ENCODE measurements around the gene TLK2. TPM values are rescaled to one million over a fixed set of nuclear protein-coding genes. Genes with fewer than 3 reads are reported as not detected.
"Not testable (repeated sequence)": the region's sequence is repeated elsewhere in the genome, so short reads cannot be mapped to it uniquely, and the experiment has no call there.

TLK2 gene
- total and polyA plus RNA-seq, 2 donors (not counting 3 experiments of a cell fraction or from before 2014, with no cell fraction given) = 30.7 to 40.7 TPM

GRCh38 chr17:62493049-62493655, 14.5 kb downstream of the TLK2 start:
- H3K4me2 ChIP-seq (ENCODE audit: insufficient read depth, low read length); BruUV-seq (replicated peaks); DNase-seq (ENCODE audit: low read depth, low spot score); CTCF ChIA-PET; H4K20me1 ChIP-seq (replicated peaks; ENCODE audit: control insufficient read depth, extremely low read depth, insufficient read depth, low read length); dilution Hi-C loops (cut with MboI; ENCODE audit: extremely low pct_ligation_motif_present, low sequenced_read_pairs); FAIRE-seq; H3K9ac ChIP-seq (replicated peaks; ENCODE audit: extremely low read depth, insufficient read depth, low read length); intact Hi-C loops (cut with micrococcal nuclease); H3K9me1 ChIP-seq (replicated peaks; ENCODE audit: control insufficient read depth, extremely low read depth, insufficient read depth, low read length); H3K27me3 ChIP-seq (ENCODE audit: control insufficient read depth in 2 of 2, insufficient read depth in 2 of 2, low read length in 2 of 2); H3K27ac ChIP-seq (ENCODE audit: insufficient read depth, low read depth, low read length); H3K36me3 ChIP-seq (ENCODE audit: control insufficient read depth in 2 of 2, extremely low read depth in 1 of 2, insufficient read depth in 2 of 2, low read length in 2 of 2); H3K4me1 ChIP-seq (ENCODE audit: control insufficient read depth, extremely low read depth, insufficient read depth, low read length); POLR2A ChIA-PET; H3K9me3 ChIP-seq (replicated peaks; ENCODE audit: control insufficient read depth, insufficient read depth, low read length); H3K4me3 ChIP-seq (replicated peaks in 1 of 3; ENCODE audit: insufficient read depth in 1 of 3, low read depth in 1 of 3, low read length in 3 of 3); H2AFZ ChIP-seq (ENCODE audit: low read depth, low read length): not testable (repeated sequence)
- peaks cover 79% of the 10 kb centered on the region for H3K79me2 ChIP-seq (ENCODE audit: control insufficient read depth, insufficient read depth, low read length)

DNA sequence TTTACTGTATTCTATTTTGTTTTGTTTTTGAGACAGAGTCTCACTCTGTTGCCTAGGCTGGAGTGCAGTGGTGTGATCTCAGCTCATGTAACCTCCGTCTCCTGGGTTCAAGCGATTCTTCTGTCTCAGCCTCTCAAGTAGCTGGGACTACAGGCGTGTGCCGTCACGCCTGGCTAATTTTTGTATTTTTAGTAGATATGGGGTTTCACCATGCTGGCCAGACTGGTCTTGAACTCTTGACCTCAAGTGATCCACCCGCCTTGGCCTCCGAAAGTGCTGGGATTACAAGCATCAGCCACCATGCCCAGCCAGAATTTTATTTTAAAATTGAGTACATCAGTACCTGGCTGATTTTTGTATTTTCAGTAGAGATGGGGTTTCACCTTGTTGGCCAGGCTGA, 15.4 kb downstream of the TLK2 start:
- H3K27me3 ChIP-seq (ENCODE audit: control insufficient read depth in 2 of 2, insufficient read depth in 2 of 2, low read length in 2 of 2); POLR2A ChIA-PET; H2AFZ ChIP-seq (ENCODE audit: low read depth, low read length); H3K9me1 ChIP-seq (replicated peaks; ENCODE audit: control insufficient read depth, extremely low read depth, insufficient read depth, low read length); H3K9me3 ChIP-seq (replicated peaks; ENCODE audit: control insufficient read depth, insufficient read depth, low read length); DNase-seq (ENCODE audit: low read depth, low spot score); H3K4me2 ChIP-seq (ENCODE audit: insufficient read depth, low read length); CTCF ChIA-PET; dilution Hi-C loops (cut with MboI; ENCODE audit: extremely low pct_ligation_motif_present, low sequenced_read_pairs); FAIRE-seq; H3K9ac ChIP-seq (replicated peaks; ENCODE audit: extremely low read depth, insufficient read depth, low read length); intact Hi-C loops (cut with micrococcal nuclease); H3K27ac ChIP-seq (ENCODE audit: insufficient read depth, low read depth, low read length); BruUV-seq (replicated peaks); H3K36me3 ChIP-seq (ENCODE audit: control insufficient read depth in 2 of 2, extremely low read depth in 1 of 2, insufficient read depth in 2 of 2, low read length in 2 of 2); H3K4me1 ChIP-seq (ENCODE audit: control insufficient read depth, extremely low read depth, insufficient read depth, low read length); H4K20me1 ChIP-seq (replicated peaks; ENCODE audit: control insufficient read depth, extremely low read depth, insufficient read depth, low read length); H3K4me3 ChIP-seq (replicated peaks in 1 of 3; ENCODE audit: insufficient read depth in 1 of 3, low read depth in 1 of 3, low read length in 3 of 3): not testable (repeated sequence)
- H3K79me2 ChIP-seq (ENCODE audit: control insufficient read depth, insufficient read depth, low read length) = peaks cover 79% of the 10 kb centered on the region

DNA sequence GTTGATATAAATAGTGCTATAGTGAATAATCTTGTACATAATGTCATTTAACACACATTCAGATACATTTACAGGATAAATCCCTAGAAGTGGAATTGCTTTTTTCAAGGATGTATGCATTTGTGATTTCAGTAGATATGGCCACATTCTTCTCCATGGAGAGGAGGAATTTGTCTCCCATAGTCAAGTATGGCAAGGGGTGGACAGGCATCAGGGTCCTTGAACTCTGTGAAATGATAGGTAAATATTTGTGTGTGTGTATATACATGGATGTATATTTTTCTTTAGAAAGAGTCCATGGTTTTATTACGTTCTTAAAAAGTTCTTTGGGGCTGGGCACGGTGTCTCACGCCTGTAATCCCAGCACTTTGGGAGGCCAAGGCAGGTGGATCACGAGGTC, 17.7 kb downstream of the TLK2 start:
- DNase-seq (ENCODE audit: low read depth, low spot score); H3K9me1 ChIP-seq (replicated peaks; ENCODE audit: control insufficient read depth, extremely low read depth, insufficient read depth, low read length); CTCF ChIA-PET; H3K9me3 ChIP-seq (replicated peaks; ENCODE audit: control insufficient read depth, insufficient read depth, low read length); H2AFZ ChIP-seq (ENCODE audit: low read depth, low read length); POLR2A ChIA-PET; H3K4me3 ChIP-seq (replicated peaks in 1 of 3; ENCODE audit: insufficient read depth in 1 of 3, low read depth in 1 of 3, low read length in 3 of 3); intact Hi-C loops (cut with micrococcal nuclease); dilution Hi-C loops (cut with MboI; ENCODE audit: extremely low pct_ligation_motif_present, low sequenced_read_pairs); H3K9ac ChIP-seq (replicated peaks; ENCODE audit: extremely low read depth, insufficient read depth, low read length); H3K27ac ChIP-seq (ENCODE audit: insufficient read depth, low read depth, low read length); H3K27me3 ChIP-seq (ENCODE audit: control insufficient read depth in 2 of 2, insufficient read depth in 2 of 2, low read length in 2 of 2); H3K4me2 ChIP-seq (ENCODE audit: insufficient read depth, low read length); H4K20me1 ChIP-seq (replicated peaks; ENCODE audit: control insufficient read depth, extremely low read depth, insufficient read depth, low read length); BruUV-seq (replicated peaks); H3K4me1 ChIP-seq (ENCODE audit: control insufficient read depth, extremely low read depth, insufficient read depth, low read length); H3K36me3 ChIP-seq (ENCODE audit: control insufficient read depth in 2 of 2, extremely low read depth in 1 of 2, insufficient read depth in 2 of 2, low read length in 2 of 2): not testable (repeated sequence)
- FAIRE-seq = peak; percentile 58
- H3K79me2 ChIP-seq (ENCODE audit: control insufficient read depth, insufficient read depth, low read length) = peaks cover 69% of the 10 kb centered on the region

- H3K9me3 ChIP-seq (replicated peaks; ENCODE audit: control insufficient read depth, insufficient read depth, low read length); dilution Hi-C loops (cut with MboI; ENCODE audit: extremely low pct_ligation_motif_present, low sequenced_read_pairs); CTCF ChIA-PET; H3K4me3 ChIP-seq (replicated peaks in 1 of 3; ENCODE audit: insufficient read depth in 1 of 3, low read depth in 1 of 3, low read length in 3 of 3); H3K27me3 ChIP-seq (ENCODE audit: control insufficient read depth in 2 of 2, insufficient read depth in 2 of 2, low read length in 2 of 2); POLR2A ChIA-PET; H3K9me1 ChIP-seq (replicated peaks; ENCODE audit: control insufficient read depth, extremely low read depth, insufficient read depth, low read length); H3K4me1 ChIP-seq (ENCODE audit: control insufficient read depth, extremely low read depth, insufficient read depth, low read length); H3K36me3 ChIP-seq (ENCODE audit: control insufficient read depth in 2 of 2, extremely low read depth in 1 of 2, insufficient read depth in 2 of 2, low read length in 2 of 2); H3K27ac ChIP-seq (ENCODE audit: insufficient read depth, low read depth, low read length); intact Hi-C loops (cut with micrococcal nuclease); DNase-seq (ENCODE audit: low read depth, low spot score); H2AFZ ChIP-seq (ENCODE audit: low read depth, low read length); H3K4me2 ChIP-seq (ENCODE audit: insufficient read depth, low read length); BruUV-seq (replicated peaks); H4K20me1 ChIP-seq (replicated peaks; ENCODE audit: control insufficient read depth, extremely low read depth, insufficient read depth, low read length); H3K9ac ChIP-seq (replicated peaks; ENCODE audit: extremely low read depth, insufficient read depth, low read length); FAIRE-seq: not testable (repeated sequence)
- H3K79me2 ChIP-seq (ENCODE audit: control insufficient read depth, insufficient read depth, low read length) = peaks cover 48% of the 10 kb centered on the region
These were observed 20.2 kb downstream of the TLK2 start for GRCh38 chr17:62498796-62499195.

Measured in endothelial cell of umbilical vein (primary cell).